ENCODE results near the gene CEP152. TPM values are rescaled to one million over a fixed set of nuclear protein-coding genes. Genes with fewer than 3 reads are reported as not detected.

The CEP152 gene
- total and polyA plus RNA-seq, 2 donors (not counting 1 experiment from before 2014, with no cell fraction given): 1.5 to 18.0 TPM

DNA sequence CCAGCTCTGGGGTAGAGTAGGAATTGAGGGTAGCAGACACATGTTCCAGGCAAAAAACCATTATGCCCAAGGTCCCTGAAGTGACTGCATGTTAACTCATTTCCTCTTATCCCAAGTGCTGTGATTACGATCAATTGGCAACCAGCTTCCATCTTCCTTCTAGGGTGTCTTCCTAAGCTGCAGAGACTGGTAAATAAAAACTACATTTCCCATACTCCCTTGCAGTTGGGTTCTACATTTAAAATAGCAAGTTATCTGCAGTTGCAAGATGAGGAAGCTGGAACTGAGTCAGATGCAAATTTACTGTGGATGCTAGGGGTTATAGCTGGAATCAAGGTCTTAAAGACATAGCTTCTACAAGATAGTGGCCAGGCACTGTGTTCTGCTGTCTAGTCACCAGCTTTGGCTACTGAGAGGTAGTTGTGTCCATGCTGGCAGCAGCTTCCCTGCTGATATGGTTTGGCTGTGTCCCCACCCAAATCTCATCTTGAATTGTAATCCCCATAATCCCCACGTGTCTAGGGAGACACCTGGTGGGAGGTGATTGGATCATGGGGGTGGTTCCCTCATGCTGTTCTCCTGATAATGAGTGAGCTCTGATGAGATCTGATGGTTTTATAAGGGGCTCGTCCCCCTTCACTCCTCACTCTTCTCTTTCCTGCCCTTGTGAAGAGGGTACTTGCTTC lies 114.1 kb downstream of the CEP152 start:
- Mint-ChIP-seq H3K27ac (no peak overlapping the region), H3K27me3 (no peaks in the 10 kb centered on the region), H3K4me1 (no peaks in the 10 kb centered on the region), H3K4me3 (no peak overlapping the region), H3K9me3 (ENCODE audit: insufficient read depth) (no peaks in the 10 kb centered on the region)
- ChIA-PET POLR2A (no interaction called here), CTCF (no interaction called here)
- Histone ChIP-seq H3K27ac (ENCODE audit: low read length in 2 of 2) (no peak overlapping the region), H4K20me1 (ENCODE audit: control insufficient read depth, insufficient read depth, low read length, poor library complexity, severe bottlenecking) (no peaks in the 10 kb centered on the region), H3K79me2 (ENCODE audit: control insufficient read depth, insufficient read depth, low read length) (no peaks in the 10 kb centered on the region), H3K4me3 (ENCODE audit: control extremely low read depth in 1 of 5, extremely low read depth in 1 of 5, insufficient read depth in 1 of 5, low read depth in 2 of 5, low read length in 4 of 5) (no peak overlapping the region), H3K9me3 (ENCODE audit: control extremely low read depth in 1 of 3, control insufficient read depth in 2 of 3, insufficient read depth in 1 of 3, low read length in 2 of 3) (peaks cover 0 to 1% (median 0%) of the 10 kb centered on the region in 3 donors), H3K36me3 (replicated peaks in 1 of 2; ENCODE audit: control extremely low read depth in 1 of 2, control insufficient read depth in 1 of 2, extremely low read depth in 1 of 2, insufficient read depth in 2 of 2, low read length in 1 of 2) (no peaks in the 10 kb centered on the region), H3K4me2 (replicated peaks; ENCODE audit: low read depth, low read length, poor library complexity, severe bottlenecking) (no peak overlapping the region), H3K27me3 (replicated peaks in 1 of 4; ENCODE audit: control extremely low read depth in 1 of 4, control insufficient read depth in 3 of 4, insufficient read depth in 4 of 4, low read length in 3 of 4) (no peaks in the 10 kb centered on the region), H3K9ac (ENCODE audit: low read length) (no peak overlapping the region), H2AFZ (ENCODE audit: insufficient read depth, low read depth, low read length, poor library complexity, severe bottlenecking) (no peak overlapping the region), H3K4me1 (ENCODE audit: control insufficient read depth in 2 of 2, insufficient read depth in 2 of 2, low read length in 2 of 2) (no peaks in the 10 kb centered on the region)
- intact Hi-C loops (cut with micrococcal nuclease): no loop called here
- no CpG with 5 or more reads among the region's 3 CpGs for WGBS (ENCODE audit: insufficient coverage)
- no peak for ATAC-seq (ENCODE audit: low read depth)
- DNase-seq: no peak
- TF ChIP-seq, protein P1, sequence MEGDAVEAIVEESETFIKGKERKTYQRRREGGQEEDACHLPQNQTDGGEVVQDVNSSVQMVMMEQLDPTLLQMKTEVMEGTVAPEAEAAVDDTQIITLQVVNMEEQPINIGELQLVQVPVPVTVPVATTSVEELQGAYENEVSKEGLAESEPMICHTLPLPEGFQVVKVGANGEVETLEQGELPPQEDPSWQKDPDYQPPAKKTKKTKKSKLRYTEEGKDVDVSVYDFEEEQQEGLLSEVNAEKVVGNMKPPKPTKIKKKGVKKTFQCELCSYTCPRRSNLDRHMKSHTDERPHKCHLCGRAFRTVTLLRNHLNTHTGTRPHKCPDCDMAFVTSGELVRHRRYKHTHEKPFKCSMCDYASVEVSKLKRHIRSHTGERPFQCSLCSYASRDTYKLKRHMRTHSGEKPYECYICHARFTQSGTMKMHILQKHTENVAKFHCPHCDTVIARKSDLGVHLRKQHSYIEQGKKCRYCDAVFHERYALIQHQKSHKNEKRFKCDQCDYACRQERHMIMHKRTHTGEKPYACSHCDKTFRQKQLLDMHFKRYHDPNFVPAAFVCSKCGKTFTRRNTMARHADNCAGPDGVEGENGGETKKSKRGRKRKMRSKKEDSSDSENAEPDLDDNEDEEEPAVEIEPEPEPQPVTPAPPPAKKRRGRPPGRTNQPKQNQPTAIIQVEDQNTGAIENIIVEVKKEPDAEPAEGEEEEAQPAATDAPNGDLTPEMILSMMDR (IDR thresholded peaks at IDR 0.05): no peak
- TF ChIP-seq EZH2 (IDR thresholded peaks at IDR 0.05; ENCODE audit: borderline replicate concordance, insufficient read depth, low read depth, low read length, poor library complexity, severe bottlenecking): no peak

DNA sequence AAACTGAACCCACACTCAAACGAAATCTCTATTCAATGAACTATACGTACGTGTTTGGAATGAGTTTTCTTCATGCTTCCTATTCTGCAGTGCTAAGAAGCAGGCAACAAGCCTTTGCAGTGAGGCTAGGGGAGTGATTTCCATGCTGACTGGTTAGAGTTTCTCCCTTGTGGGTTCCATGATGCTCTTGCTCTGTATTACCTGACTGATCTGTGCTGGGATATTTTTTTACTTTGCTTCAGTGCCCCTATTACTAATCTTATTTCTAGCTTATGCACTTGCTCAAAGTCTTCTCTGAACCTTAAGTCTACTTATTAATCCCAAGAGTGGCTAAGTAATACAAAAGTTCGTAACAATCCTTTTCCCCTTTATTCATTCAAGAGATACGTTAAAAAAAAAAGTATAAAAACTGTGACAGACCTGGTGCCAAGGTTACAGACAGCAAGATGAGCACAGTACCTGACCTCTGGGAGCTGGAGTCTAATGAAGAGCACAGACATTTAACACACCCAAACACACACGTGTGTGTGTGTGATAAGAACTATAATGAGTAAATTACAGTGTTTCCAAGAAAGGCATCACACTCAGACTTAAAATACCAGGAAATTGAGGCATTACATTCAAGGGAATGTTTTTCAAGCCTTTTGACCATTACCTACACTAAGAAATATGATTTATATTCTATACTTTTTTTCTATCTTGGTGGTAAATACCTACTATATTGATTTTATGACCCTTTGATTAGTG lies 114.9 kb downstream of the CEP152 start:
- DNase-seq (no peak), ATAC-seq (ENCODE audit: low read depth) (no peak)
- Mint-ChIP-seq H3K4me1 (no peaks in the 10 kb centered on the region), H3K27ac (no peak overlapping the region), H3K27me3 (no peaks in the 10 kb centered on the region), H3K4me3 (no peak overlapping the region), H3K9me3 (ENCODE audit: insufficient read depth) (no peaks in the 10 kb centered on the region)
- TF ChIP-seq EZH2 (IDR thresholded peaks at IDR 0.05; ENCODE audit: borderline replicate concordance, insufficient read depth, low read depth, low read length, poor library complexity, severe bottlenecking): no peak
- TF ChIP-seq, protein P1 (IDR thresholded peaks at IDR 0.05): no peak
- H3K4me3 ChIP-seq (ENCODE audit: control extremely low read depth in 1 of 5, extremely low read depth in 1 of 5, insufficient read depth in 1 of 5, low read depth in 2 of 5, low read length in 4 of 5): no peak overlapping the region
- CTCF ChIA-PET: no interaction called here
- H3K9ac ChIP-seq (ENCODE audit: low read length): no peak overlapping the region
- no CpG with 5 or more reads among the region's 6 CpGs for WGBS (ENCODE audit: insufficient coverage)
- no peaks in the 10 kb centered on the region for H3K27me3 ChIP-seq (replicated peaks in 1 of 4; ENCODE audit: control extremely low read depth in 1 of 4, control insufficient read depth in 3 of 4, insufficient read depth in 4 of 4, low read length in 3 of 4)
- no peaks in the 10 kb centered on the region for H3K79me2 ChIP-seq (ENCODE audit: control insufficient read depth, insufficient read depth, low read length)
- no peak overlapping the region for H3K4me2 ChIP-seq (replicated peaks; ENCODE audit: low read depth, low read length, poor library complexity, severe bottlenecking)
- no peak overlapping the region for H2AFZ ChIP-seq (ENCODE audit: insufficient read depth, low read depth, low read length, poor library complexity, severe bottlenecking)
- H3K4me1 ChIP-seq (ENCODE audit: control insufficient read depth in 2 of 2, insufficient read depth in 2 of 2, low read length in 2 of 2): no peaks in the 10 kb centered on the region
- POLR2A ChIA-PET: no interaction called here
- intact Hi-C loops (cut with micrococcal nuclease): no loop called here
- no peak overlapping the region for H3K27ac ChIP-seq (ENCODE audit: low read length in 2 of 2)
- H3K9me3 ChIP-seq (ENCODE audit: control extremely low read depth in 1 of 3, control insufficient read depth in 2 of 3, insufficient read depth in 1 of 3, low read length in 2 of 3): peaks cover 0 to 1% (median 0%) of the 10 kb centered on the region in 3 donors
- H4K20me1 ChIP-seq (ENCODE audit: control insufficient read depth, insufficient read depth, low read length, poor library complexity, severe bottlenecking): no peaks in the 10 kb centered on the region
- no peaks in the 10 kb centered on the region for H3K36me3 ChIP-seq (replicated peaks in 1 of 2; ENCODE audit: control extremely low read depth in 1 of 2, control insufficient read depth in 1 of 2, extremely low read depth in 1 of 2, insufficient read depth in 2 of 2, low read length in 1 of 2)

Measured in B cell (primary cell).